OCI-LY7 (cell line): ENCODE measurements around the gene HRNR.

Source experiments
- EZH2phosphoT487 ChIP-seq: fragments of 200-600 bp; sonication (generic); IDR thresholded peaks from 2 replicates; pipeline ENCODE4 v1.6.1; 2018; ENCODE audit warnings: low read depth, borderline replicate concordance, mild to moderate bottlenecking, mixed run types, antibody characterized with exemption, low read length, moderate library complexity, mixed read lengths
- TF ChIP-seq, protein P1 (sequence below): fragments of 200-600 bp; sonication (generic); conservative IDR thresholded peaks from 2 replicates; pipeline ENCODE4 v1.5.1; 2014; ENCODE audit warnings: mild to moderate bottlenecking, antibody characterized with exemption, low read length, moderate library complexity, mixed read lengths

- TF ChIP-seq EZH2phosphoT487: no peak
- TF ChIP-seq, protein P1, sequence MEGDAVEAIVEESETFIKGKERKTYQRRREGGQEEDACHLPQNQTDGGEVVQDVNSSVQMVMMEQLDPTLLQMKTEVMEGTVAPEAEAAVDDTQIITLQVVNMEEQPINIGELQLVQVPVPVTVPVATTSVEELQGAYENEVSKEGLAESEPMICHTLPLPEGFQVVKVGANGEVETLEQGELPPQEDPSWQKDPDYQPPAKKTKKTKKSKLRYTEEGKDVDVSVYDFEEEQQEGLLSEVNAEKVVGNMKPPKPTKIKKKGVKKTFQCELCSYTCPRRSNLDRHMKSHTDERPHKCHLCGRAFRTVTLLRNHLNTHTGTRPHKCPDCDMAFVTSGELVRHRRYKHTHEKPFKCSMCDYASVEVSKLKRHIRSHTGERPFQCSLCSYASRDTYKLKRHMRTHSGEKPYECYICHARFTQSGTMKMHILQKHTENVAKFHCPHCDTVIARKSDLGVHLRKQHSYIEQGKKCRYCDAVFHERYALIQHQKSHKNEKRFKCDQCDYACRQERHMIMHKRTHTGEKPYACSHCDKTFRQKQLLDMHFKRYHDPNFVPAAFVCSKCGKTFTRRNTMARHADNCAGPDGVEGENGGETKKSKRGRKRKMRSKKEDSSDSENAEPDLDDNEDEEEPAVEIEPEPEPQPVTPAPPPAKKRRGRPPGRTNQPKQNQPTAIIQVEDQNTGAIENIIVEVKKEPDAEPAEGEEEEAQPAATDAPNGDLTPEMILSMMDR: no peak
Measured at GRCh38 chr1:152237093-152237492, 13.1 kb upstream of the HRNR start.
